Astrocyte (in vitro differentiated cells and primary cell): Measurements from ENCODE around the gene HIBADH. TPM values are rescaled to one million over a fixed set of nuclear protein-coding genes. Genes with fewer than 3 reads are reported as not detected.
A peak's percentile ranks its signal among the peaks of the same experiment; 100 is the strongest.

Source experiments
- DNase-seq: peaks from one replicate; pipeline ENCODE4 v3.0.0-alpha.2; 2010; ENCODE audit warnings: low read depth
- FAIRE-seq: peaks from 2 replicates; lab custom pipeline; 2011; peaks lifted over from hg19 to GRCh38; lab: Jason Lieb, UNC
- H2AFZ ChIP-seq: 2 replicates; pipeline ENCODE4 v1.6.0; 2012; ENCODE audit warnings: low read depth, low read length, inconsistent platforms
- H3K27ac ChIP-seq: 2 replicates; pipeline ENCODE4 v1.5.1; 2011; ENCODE audit warnings: low read depth, low read length, inconsistent platforms
- H3K27me3 ChIP-seq: 2 replicates; pipeline ENCODE4 v1.6.0; 2011; ENCODE audit warnings: low read length, inconsistent platforms; ENCODE audit not compliant: insufficient read depth
- H3K36me3 ChIP-seq: 2 replicates; pipeline ENCODE4 v1.5.1; 2011; ENCODE audit warnings: low read length, inconsistent platforms; ENCODE audit not compliant: insufficient read depth
- H3K4me1 ChIP-seq: 2 replicates; pipeline ENCODE4 v1.5.1; 2011; ENCODE audit warnings: low read length, inconsistent platforms; ENCODE audit not compliant: insufficient read depth
- H3K4me2 ChIP-seq: 2 replicates; pipeline ENCODE4 v1.6.0; 2012; ENCODE audit warnings: low read length, inconsistent platforms
- H3K4me3 ChIP-seq: 2 replicates; pipeline ENCODE4 v1.5.1; 2011; ENCODE audit warnings: low read depth, mild to moderate bottlenecking, low read length, inconsistent platforms; ENCODE audit not compliant: insufficient read depth
- H3K79me2 ChIP-seq: 2 replicates; pipeline ENCODE4 v1.6.0; 2012; ENCODE audit warnings: mild to moderate bottlenecking, low read length, inconsistent platforms; ENCODE audit not compliant: insufficient read depth
- H3K9ac ChIP-seq: 2 replicates; pipeline ENCODE4 v1.6.0; 2012; ENCODE audit warnings: mild to moderate bottlenecking, low read length, inconsistent platforms
- H3K9me3 ChIP-seq: 2 replicates; pipeline ENCODE4 v1.5.1; 2012; ENCODE audit warnings: low read depth, mild to moderate bottlenecking, low read length, inconsistent platforms; ENCODE audit not compliant: insufficient read depth
- H4K20me1 ChIP-seq: 2 replicates; pipeline ENCODE4 v1.6.0; 2012; ENCODE audit warnings: low read length, inconsistent platforms; ENCODE audit not compliant: insufficient read depth
- H3K27ac Mint-ChIP-seq: one replicate; pipeline ENCODE4 v1.8.0; 2021; ENCODE audit warnings: mild to moderate bottlenecking, mixed read lengths; ENCODE audit not compliant: unreplicated experiment
- H3K27me3 Mint-ChIP-seq: one replicate; pipeline ENCODE4 v1.8.0; 2021; ENCODE audit warnings: low read depth, mixed read lengths; ENCODE audit not compliant: unreplicated experiment
- H3K36me3 Mint-ChIP-seq: one replicate; pipeline ENCODE4 v1.8.0; 2021; ENCODE audit warnings: low read depth, mixed read lengths; ENCODE audit not compliant: unreplicated experiment
- H3K4me1 Mint-ChIP-seq: one replicate; pipeline ENCODE4 v1.8.0; 2021; ENCODE audit warnings: low read depth, mixed read lengths; ENCODE audit not compliant: unreplicated experiment
- H3K4me3 Mint-ChIP-seq: one replicate; pipeline ENCODE4 v1.8.0; 2021; ENCODE audit warnings: mild to moderate bottlenecking, moderate library complexity, mixed read lengths; ENCODE audit not compliant: unreplicated experiment
- H3K9me3 Mint-ChIP-seq: one replicate; pipeline ENCODE4 v1.8.0; 2021; ENCODE audit warnings: mild to moderate bottlenecking, mixed read lengths; ENCODE audit not compliant: unreplicated experiment
- CTCF ChIP-seq: IDR thresholded peaks from 2 replicates; pipeline ENCODE4 v1.5.1; 2011; ENCODE audit warnings: low read depth, mild to moderate bottlenecking, inconsistent platforms, low read length, moderate library complexity; ENCODE audit not compliant: insufficient read depth
- EZH2 ChIP-seq: IDR thresholded peaks from 2 replicates; pipeline ENCODE4 v1.6.1; 2012; ENCODE audit warnings: mild to moderate bottlenecking, low read length, inconsistent platforms; ENCODE audit not compliant: insufficient read depth
- total RNA-seq: library from RNA; stranded (reverse); gene quantifications from 2 replicates; pipeline ENCODE4 v1.2.1, GENCODE V29; 2021

Gene HIBADH
- total RNA-seq, 1 donor from 2014 or later = 21.9 TPM

GRCh38 chr7:27655184-27655583 lies 7.5 kb downstream of the HIBADH start:
- Mint-ChIP-seq H3K27ac (no peak overlapping the region), H3K4me3 (no peak overlapping the region), H3K9me3 (no peaks in the 10 kb centered on the region), H3K36me3 (peaks cover 2% of the 10 kb centered on the region), H3K4me1 (peaks cover 10% of the 10 kb centered on the region), H3K27me3 (no peaks in the 10 kb centered on the region)
- Histone ChIP-seq H3K4me2 (no peak overlapping the region), H3K27ac (no peak overlapping the region), H3K79me2 (no peaks in the 10 kb centered on the region), H3K4me3 (no peak overlapping the region), H3K9ac (no peak overlapping the region), H2AFZ (no peak overlapping the region), H3K27me3 (no peaks in the 10 kb centered on the region), H3K4me1 (no peaks in the 10 kb centered on the region), H4K20me1 (no peaks in the 10 kb centered on the region), H3K9me3 (no peaks in the 10 kb centered on the region), H3K36me3 (no peaks in the 10 kb centered on the region)
- no peak for TF ChIP-seq CTCF
- no peak for TF ChIP-seq EZH2
- FAIRE-seq (no peak), DNase-seq (no peak)

GRCh38 chr7:27652518-27652917 lies 10.2 kb downstream of the HIBADH start:
- H3K27me3 ChIP-seq = no peaks in the 10 kb centered on the region
- H2AFZ ChIP-seq = no peak overlapping the region
- Mint-ChIP-seq H3K9me3 (no peaks in the 10 kb centered on the region), H3K27ac (no peak overlapping the region), H3K36me3 (peaks cover 2% of the 10 kb centered on the region), H3K27me3 (no peaks in the 10 kb centered on the region), H3K4me3 (no peak overlapping the region), H3K4me1 (peaks cover 12% of the 10 kb centered on the region)
- DNase-seq = no peak
- no peak overlapping the region for H3K4me3 ChIP-seq
- H3K9me3 ChIP-seq = no peaks in the 10 kb centered on the region
- TF ChIP-seq EZH2 (no peak), CTCF (no peak)
- peaks cover 6% of the 10 kb centered on the region for H3K36me3 ChIP-seq
- H3K79me2 ChIP-seq = no peaks in the 10 kb centered on the region
- no peak for FAIRE-seq
- H3K4me1 ChIP-seq = no peaks in the 10 kb centered on the region
- H3K4me2 ChIP-seq = no peak overlapping the region
- no peak overlapping the region for H3K27ac ChIP-seq
- H4K20me1 ChIP-seq = no peaks in the 10 kb centered on the region
- H3K9ac ChIP-seq = no peak overlapping the region

- no peak for TF ChIP-seq CTCF
- TF ChIP-seq EZH2 = no peak
- Histone ChIP-seq H3K27ac (no peak overlapping the region), H3K4me2 (peak overlapping the region; percentile 8), H3K9ac (no peak overlapping the region), H3K27me3 (no peaks in the 10 kb centered on the region), H3K36me3 (peaks cover 6% of the 10 kb centered on the region), H3K4me3 (no peak overlapping the region), H2AFZ (no peak overlapping the region), H3K4me1 (no peaks in the 10 kb centered on the region), H3K9me3 (no peaks in the 10 kb centered on the region), H4K20me1 (no peaks in the 10 kb centered on the region), H3K79me2 (no peaks in the 10 kb centered on the region)
- no peaks in the 10 kb centered on the region for H3K9me3 Mint-ChIP-seq
- peak; percentile 45 for DNase-seq
- peaks cover 16% of the 10 kb centered on the region for H3K4me1 Mint-ChIP-seq
- no peak overlapping the region for H3K27ac Mint-ChIP-seq
- FAIRE-seq = no peak
- H3K27me3 Mint-ChIP-seq = no peaks in the 10 kb centered on the region
- peaks cover 2% of the 10 kb centered on the region for H3K36me3 Mint-ChIP-seq
- H3K4me3 Mint-ChIP-seq = no peak overlapping the region
These were observed 11.0 kb downstream of the HIBADH start for GRCh38 chr7:27651702-27652101.
